WTC11 (cell line): Measurements from ENCODE around the gene H1-8.

ENCODE experiments used
- AFF4 ChIP-seq: sonication (generic); formaldehyde crosslinking; IDR thresholded peaks from 2 replicates; pipeline ENCODE4 v1.8.1; 2023; ENCODE audit warnings: mild to moderate bottlenecking, missing genetic modification reagents, borderline replicate concordance
- ATF3 ChIP-seq: sonication (generic); formaldehyde crosslinking; conservative IDR thresholded peaks from 2 replicates; pipeline ENCODE4 v1.8.1; 2022; ENCODE audit warnings: mild to moderate bottlenecking, missing genetic modification reagents
- CREB1 ChIP-seq: sonication (generic); formaldehyde crosslinking; IDR thresholded peaks from 2 replicates; pipeline ENCODE4 v1.8.0; 2023; ENCODE audit warnings: mild to moderate bottlenecking, missing genetic modification reagents
- CREM ChIP-seq: sonication (generic); formaldehyde crosslinking; IDR thresholded peaks from 2 replicates; pipeline ENCODE4 v1.8.1; 2022; ENCODE audit warnings: mild to moderate bottlenecking, missing genetic modification reagents, moderate library complexity
- CTCF ChIP-seq: fragments of 200-600 bp; IDR thresholded peaks from 2 replicates; pipeline ENCODE4 v1.8.0; 2022; ENCODE audit warnings: antibody characterized with exemption
- ELF4 ChIP-seq: sonication (generic); formaldehyde crosslinking; IDR thresholded peaks from 2 replicates; pipeline ENCODE4 v1.8.1; 2022; ENCODE audit warnings: low read depth, mild to moderate bottlenecking, moderate library complexity, missing genetic modification reagents
- JUN ChIP-seq: sonication (generic); formaldehyde crosslinking; IDR thresholded peaks from 2 replicates; pipeline ENCODE4 v1.8.0; 2023; ENCODE audit warnings: mild to moderate bottlenecking, missing genetic modification reagents
- NFYB ChIP-seq: sonication (generic); formaldehyde crosslinking; conservative IDR thresholded peaks from 2 replicates; pipeline ENCODE4 v1.8.0; 2022; ENCODE audit warnings: low read depth, missing genetic modification reagents
- NR2C2 ChIP-seq: sonication (generic); formaldehyde crosslinking; IDR thresholded peaks from 2 replicates; pipeline ENCODE4 v1.8.0; 2022; ENCODE audit warnings: mild to moderate bottlenecking, missing genetic modification reagents
- SMAD4 ChIP-seq: sonication (generic); formaldehyde crosslinking; IDR thresholded peaks from 2 replicates; pipeline ENCODE4 v1.8.0; 2022; ENCODE audit warnings: mild to moderate bottlenecking, missing genetic modification reagents
- SOX15 ChIP-seq: fragments of 250-450 bp; sonication (Bioruptor Pico); IDR thresholded peaks from 2 replicates; pipeline ENCODE4 v1.9.0; 2021; ENCODE audit warnings: mild to moderate bottlenecking
- STAT6 ChIP-seq: sonication (generic); formaldehyde crosslinking; conservative IDR thresholded peaks from 2 replicates; pipeline ENCODE4 v1.8.1; 2023; ENCODE audit warnings: mild to moderate bottlenecking, low read depth, missing genetic modification reagents, moderate library complexity
- ZBTB21 ChIP-seq: sonication (generic); formaldehyde crosslinking; IDR thresholded peaks from 2 replicates; pipeline ENCODE4 v1.8.1; 2023; ENCODE audit warnings: mild to moderate bottlenecking, missing genetic modification reagents, borderline replicate concordance
- ZNF281 ChIP-seq: sonication (generic); formaldehyde crosslinking; IDR thresholded peaks from 2 replicates; pipeline ENCODE4 v1.8.0; 2023; ENCODE audit warnings: mild to moderate bottlenecking, missing genetic modification reagents

GRCh38 chr3:129502641-129503408 is 40.1 kb upstream of the H1-8 start:
- no peak for TF ChIP-seq JUN (CRISPR knock-in tag)
- TF ChIP-seq CTCF, result no peak
- TF ChIP-seq CREB1, result no peak
- no peak for TF ChIP-seq NR2C2
- TF ChIP-seq AFF4 (CRISPR knock-in tag), result no peak
- TF ChIP-seq SMAD4, result no peak
- TF ChIP-seq ZBTB21 (CRISPR knock-in tag), result no peak
- TF ChIP-seq CREM (CRISPR knock-in tag), result no peak
- no peak for TF ChIP-seq SOX15 (CRISPR knock-in tag)
- no peak for TF ChIP-seq STAT6 (CRISPR knock-in tag)
- no peak for TF ChIP-seq ZNF281 (CRISPR knock-in tag)
- no peak for TF ChIP-seq ATF3
- no peak for TF ChIP-seq NFYB
- TF ChIP-seq ELF4 (CRISPR knock-in tag), result no peak
